ENCODE data around the gene HBA2.

GRCh38 chr16:129075-129474, 43.6 kb upstream of the HBA2 start:
- TF ChIP-seq RARB (CRISPR knock-in tag; IDR thresholded peaks at IDR 0.05) (no peak), ZNF8 (CRISPR knock-in tag; IDR thresholded peaks at IDR 0.05) (no peak), CREB5 (CRISPR knock-in tag; IDR thresholded peaks at IDR 0.05; ENCODE audit: low read depth) (no peak)

Data from SK-N-SH treated with all-trans-retinoic acid at 6 μM for 48 hours (cell line).